Brain microvascular endothelial cell (primary cell): ENCODE measurements around the gene UTP15.

Experiments
- DNase-seq: peaks from one replicate; pipeline ENCODE4 v3.0.0-alpha.2; 2020
- H3K27ac ChIP-seq: fragments of 250-450 bp; sonication (Bioruptor Pico); 2 replicates; pipeline ENCODE4 v1.5.1; 2020; ENCODE audit warnings: mild to moderate bottlenecking, moderate library complexity
- H3K27me3 ChIP-seq: fragments of 250-450 bp; sonication (Bioruptor Pico); replicated peaks from 2 replicates; pipeline ENCODE4 v1.5.1; 2020; ENCODE audit warnings: mild to moderate bottlenecking
- H3K36me3 ChIP-seq: fragments of 250-450 bp; sonication (Bioruptor Pico); replicated peaks from 2 replicates; pipeline ENCODE4 v1.5.1; 2020; ENCODE audit warnings: mild to moderate bottlenecking
- H3K4me3 ChIP-seq: 2 replicates; pipeline ENCODE4 v1.5.1; 2011; ENCODE audit warnings: low read depth, mild to moderate bottlenecking, control low read depth, low read length, moderate library complexity
- in situ Hi-C: cut with HindIII; loops from 2 replicates; pipeline ENCODE4 v1.10.0; 2017; ENCODE audit warnings: low sequenced_read_pairs, low pct_ligation_motif_present
- TF ChIP-seq, protein P1 (sequence below): IDR thresholded peaks from 2 replicates; pipeline ENCODE4 v1.5.1; 2011; ENCODE audit warnings: low read depth, mild to moderate bottlenecking, moderate library complexity, low read length, control low read depth, inconsistent platforms; ENCODE audit errors: missing control alignments

UTP15 gene, protein sequence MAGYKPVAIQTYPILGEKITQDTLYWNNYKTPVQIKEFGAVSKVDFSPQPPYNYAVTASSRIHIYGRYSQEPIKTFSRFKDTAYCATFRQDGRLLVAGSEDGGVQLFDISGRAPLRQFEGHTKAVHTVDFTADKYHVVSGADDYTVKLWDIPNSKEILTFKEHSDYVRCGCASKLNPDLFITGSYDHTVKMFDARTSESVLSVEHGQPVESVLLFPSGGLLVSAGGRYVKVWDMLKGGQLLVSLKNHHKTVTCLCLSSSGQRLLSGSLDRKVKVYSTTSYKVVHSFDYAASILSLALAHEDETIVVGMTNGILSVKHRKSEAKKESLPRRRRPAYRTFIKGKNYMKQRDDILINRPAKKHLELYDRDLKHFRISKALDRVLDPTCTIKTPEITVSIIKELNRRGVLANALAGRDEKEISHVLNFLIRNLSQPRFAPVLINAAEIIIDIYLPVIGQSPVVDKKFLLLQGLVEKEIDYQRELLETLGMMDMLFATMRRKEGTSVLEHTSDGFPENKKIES

GRCh38 chr5:73565139-73565968, at the start of gene UTP15, which contains the start of gene ANKRA2:
Gene UTP15, plus strand, starts transcription at chr5:73565743. Its CDS starts 1,602 bp downstream, at chr5:73567345.
Gene ANKRA2, minus strand, starts transcription at chr5:73565639. Its CDS starts 2,758 bp downstream, at chr5:73562881.
- DNase-seq = peak; percentile 99
- H3K27ac ChIP-seq = peak within 1 kb of the TSS; percentile 82
- H3K4me3 ChIP-seq = peak within 1 kb of the TSS; percentile 96
- in situ Hi-C loops = no loop called here
- no peaks in the 10 kb centered on the region for H3K36me3 ChIP-seq
- H3K27me3 ChIP-seq = no peaks in the 10 kb centered on the region
- TF ChIP-seq, protein P1, sequence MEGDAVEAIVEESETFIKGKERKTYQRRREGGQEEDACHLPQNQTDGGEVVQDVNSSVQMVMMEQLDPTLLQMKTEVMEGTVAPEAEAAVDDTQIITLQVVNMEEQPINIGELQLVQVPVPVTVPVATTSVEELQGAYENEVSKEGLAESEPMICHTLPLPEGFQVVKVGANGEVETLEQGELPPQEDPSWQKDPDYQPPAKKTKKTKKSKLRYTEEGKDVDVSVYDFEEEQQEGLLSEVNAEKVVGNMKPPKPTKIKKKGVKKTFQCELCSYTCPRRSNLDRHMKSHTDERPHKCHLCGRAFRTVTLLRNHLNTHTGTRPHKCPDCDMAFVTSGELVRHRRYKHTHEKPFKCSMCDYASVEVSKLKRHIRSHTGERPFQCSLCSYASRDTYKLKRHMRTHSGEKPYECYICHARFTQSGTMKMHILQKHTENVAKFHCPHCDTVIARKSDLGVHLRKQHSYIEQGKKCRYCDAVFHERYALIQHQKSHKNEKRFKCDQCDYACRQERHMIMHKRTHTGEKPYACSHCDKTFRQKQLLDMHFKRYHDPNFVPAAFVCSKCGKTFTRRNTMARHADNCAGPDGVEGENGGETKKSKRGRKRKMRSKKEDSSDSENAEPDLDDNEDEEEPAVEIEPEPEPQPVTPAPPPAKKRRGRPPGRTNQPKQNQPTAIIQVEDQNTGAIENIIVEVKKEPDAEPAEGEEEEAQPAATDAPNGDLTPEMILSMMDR = no peak

DNA sequence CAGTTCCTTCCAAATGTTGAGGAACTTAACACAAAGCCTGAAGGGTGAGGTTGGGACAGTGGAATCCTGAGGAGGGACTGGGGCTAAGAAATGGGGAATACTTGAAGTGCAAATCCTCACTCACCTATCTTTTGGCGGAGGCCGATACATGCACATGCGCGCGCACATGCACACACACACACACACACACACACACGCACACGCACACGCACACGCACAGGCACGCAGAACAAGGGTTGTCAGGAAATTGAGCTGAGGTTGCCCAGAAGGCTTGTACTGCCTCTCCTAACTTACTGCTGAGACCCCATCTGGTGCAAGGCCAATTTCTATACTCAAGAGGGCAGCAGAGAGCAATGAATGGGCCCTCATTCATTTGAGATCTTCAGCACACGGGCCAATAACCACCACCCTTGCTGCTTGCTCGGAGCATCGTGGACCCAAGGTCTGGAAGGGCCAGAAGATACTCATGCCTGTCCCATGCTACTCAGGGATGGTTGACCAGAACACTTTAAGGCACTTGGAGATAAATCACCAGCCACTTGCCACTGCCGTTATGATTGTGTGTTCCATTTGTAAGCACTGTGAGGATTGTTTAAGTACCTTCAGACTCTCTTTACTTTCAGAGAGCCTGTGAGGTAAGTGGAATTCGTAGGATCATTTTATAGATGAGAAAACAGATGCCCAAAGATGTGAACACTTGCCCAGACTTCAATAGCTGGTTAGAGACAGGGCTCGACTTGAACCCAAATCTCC, 45.8 kb upstream of the UTP15 start:
- no peak overlapping the region for H3K27ac ChIP-seq
- no peaks in the 10 kb centered on the region for H3K27me3 ChIP-seq
- in situ Hi-C loops = no loop called here
- no peak overlapping the region for H3K4me3 ChIP-seq
- H3K36me3 ChIP-seq = no peaks in the 10 kb centered on the region
- DNase-seq = peak; percentile 80
- TF ChIP-seq, protein P1 = peak; percentile 86

- no peak for DNase-seq
- TF ChIP-seq, protein P1 = no peak
- H3K27me3 ChIP-seq = no peaks in the 10 kb centered on the region
- H3K27ac ChIP-seq = no peak overlapping the region
- in situ Hi-C loops = no loop called here
- H3K36me3 ChIP-seq = no peaks in the 10 kb centered on the region
- H3K4me3 ChIP-seq = no peak overlapping the region
Observed at GRCh38 chr5:73522989-73523388, 42.6 kb upstream of the UTP15 start.

- no peak overlapping the region for H3K4me3 ChIP-seq
- no peak for DNase-seq
- TF ChIP-seq, protein P1 = no peak
- H3K27me3 ChIP-seq = no peaks in the 10 kb centered on the region
- no peak overlapping the region for H3K27ac ChIP-seq
- in situ Hi-C loops = no loop called here
- no peaks in the 10 kb centered on the region for H3K36me3 ChIP-seq
Observed at GRCh38 chr5:73523861-73524260, 41.7 kb upstream of the UTP15 start.

GRCh38 chr5:73525606-73526203, 39.8 kb upstream of the UTP15 start:
- H3K27me3 ChIP-seq = no peaks in the 10 kb centered on the region
- no peaks in the 10 kb centered on the region for H3K36me3 ChIP-seq
- no peak for DNase-seq
- no peak overlapping the region for H3K27ac ChIP-seq
- in situ Hi-C loops = no loop called here
- TF ChIP-seq, protein P1 = no peak
- no peak overlapping the region for H3K4me3 ChIP-seq
